Bronchial epithelial cell (primary cell): ENCODE data around the gene SPATA13. TPM values are rescaled to one million over a fixed set of nuclear protein-coding genes. Genes with fewer than 3 reads are reported as not detected.

Experiments used
- DNase-seq: peaks from one replicate; pipeline ENCODE4 v3.0.0-alpha.2; 2010; ENCODE audit warnings: low read depth
- FAIRE-seq: peaks from 2 replicates; lab custom pipeline; 2011; peaks lifted over from hg19 to GRCh38; lab: Jason Lieb, UNC
- H3K27me3 ChIP-seq: 2 replicates; pipeline ENCODE4 v1.5.1; 2011; ENCODE audit warnings: low read length; ENCODE audit not compliant: control insufficient read depth, insufficient read depth
- H3K36me3 ChIP-seq: 2 replicates; pipeline ENCODE4 v1.5.1; 2011; ENCODE audit warnings: low read length; ENCODE audit not compliant: control insufficient read depth, insufficient read depth
- H3K4me3 ChIP-seq: 2 replicates; pipeline ENCODE4 v1.5.1; 2011; ENCODE audit warnings: mild to moderate bottlenecking, low read depth, low read length, control low read depth
- total RNA-seq: library from RNA; depleted of rRNA; stranded (reverse); fragments of >200 nt; gene quantifications from 2 replicates; pipeline ENCODE4 v1.2.1, GENCODE V29; 2014
- TF ChIP-seq, protein P1 (sequence below): IDR thresholded peaks from 2 replicates; pipeline ENCODE4 v1.5.1; 2011; ENCODE audit warnings: mild to moderate bottlenecking, moderate library complexity, low read length, control low read depth, inconsistent platforms; ENCODE audit not compliant: insufficient read depth, severe bottlenecking

Gene SPATA13
- total RNA-seq, 1 donor from 2014 or later: 2.1 TPM

DNA sequence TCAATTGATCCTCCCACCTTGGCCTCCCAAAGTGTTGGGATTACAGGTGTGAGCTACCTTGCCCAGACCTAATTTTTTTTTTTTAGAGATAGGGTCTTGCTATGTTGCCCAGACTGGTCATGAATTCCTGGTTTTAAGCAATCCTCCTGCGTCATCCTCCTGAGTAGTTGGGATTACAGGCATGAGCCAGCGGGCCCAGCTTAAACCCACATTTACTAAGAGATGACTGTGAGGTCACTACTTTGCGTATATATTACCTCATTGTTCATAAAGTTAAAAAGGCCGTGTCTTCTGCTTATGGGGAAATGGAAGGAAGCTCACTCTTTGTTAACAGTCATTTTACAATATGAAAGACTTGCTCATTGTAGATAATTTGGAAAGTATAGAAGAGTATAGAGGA, 109.3 kb downstream of the SPATA13 start:
- Histone ChIP-seq H3K27me3 (no peaks in the 10 kb centered on the region), H3K36me3 (no peaks in the 10 kb centered on the region), H3K4me3 (no peak overlapping the region)
- FAIRE-seq: no peak
- DNase-seq: peak; percentile 7
- TF ChIP-seq, protein P1, sequence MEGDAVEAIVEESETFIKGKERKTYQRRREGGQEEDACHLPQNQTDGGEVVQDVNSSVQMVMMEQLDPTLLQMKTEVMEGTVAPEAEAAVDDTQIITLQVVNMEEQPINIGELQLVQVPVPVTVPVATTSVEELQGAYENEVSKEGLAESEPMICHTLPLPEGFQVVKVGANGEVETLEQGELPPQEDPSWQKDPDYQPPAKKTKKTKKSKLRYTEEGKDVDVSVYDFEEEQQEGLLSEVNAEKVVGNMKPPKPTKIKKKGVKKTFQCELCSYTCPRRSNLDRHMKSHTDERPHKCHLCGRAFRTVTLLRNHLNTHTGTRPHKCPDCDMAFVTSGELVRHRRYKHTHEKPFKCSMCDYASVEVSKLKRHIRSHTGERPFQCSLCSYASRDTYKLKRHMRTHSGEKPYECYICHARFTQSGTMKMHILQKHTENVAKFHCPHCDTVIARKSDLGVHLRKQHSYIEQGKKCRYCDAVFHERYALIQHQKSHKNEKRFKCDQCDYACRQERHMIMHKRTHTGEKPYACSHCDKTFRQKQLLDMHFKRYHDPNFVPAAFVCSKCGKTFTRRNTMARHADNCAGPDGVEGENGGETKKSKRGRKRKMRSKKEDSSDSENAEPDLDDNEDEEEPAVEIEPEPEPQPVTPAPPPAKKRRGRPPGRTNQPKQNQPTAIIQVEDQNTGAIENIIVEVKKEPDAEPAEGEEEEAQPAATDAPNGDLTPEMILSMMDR: no peak

DNA sequence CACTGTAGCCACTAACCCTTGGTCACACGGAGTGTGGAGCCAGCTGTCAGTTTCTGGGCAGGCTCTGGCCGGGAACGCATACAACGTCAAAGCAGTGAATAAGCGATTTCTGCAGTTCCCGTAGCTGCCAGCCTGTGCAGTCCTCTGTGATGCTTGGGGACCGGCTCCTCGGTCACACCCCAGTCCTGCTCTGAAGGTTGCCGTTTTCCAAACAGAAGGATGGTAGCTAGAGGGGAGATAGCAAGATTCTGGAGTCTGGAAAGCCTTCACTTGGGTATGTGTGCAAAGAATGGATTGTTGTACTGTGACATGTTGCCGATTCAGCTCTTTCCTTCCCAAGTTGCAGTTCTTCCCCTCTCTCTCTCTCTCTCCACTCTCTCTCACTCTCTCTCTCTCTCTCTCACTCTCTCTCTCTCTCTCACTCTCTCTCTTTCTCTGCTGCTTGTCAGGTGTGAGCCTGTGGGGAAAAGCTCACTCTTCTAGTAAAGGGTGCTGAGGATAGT, 110.2 kb downstream of the SPATA13 start:
- no peak for FAIRE-seq
- peak; percentile 50 for DNase-seq
- Histone ChIP-seq H3K27me3 (no peaks in the 10 kb centered on the region), H3K36me3 (no peaks in the 10 kb centered on the region), H3K4me3 (peak overlapping the region; percentile 12)
- TF ChIP-seq, protein P1: no peak

DNA sequence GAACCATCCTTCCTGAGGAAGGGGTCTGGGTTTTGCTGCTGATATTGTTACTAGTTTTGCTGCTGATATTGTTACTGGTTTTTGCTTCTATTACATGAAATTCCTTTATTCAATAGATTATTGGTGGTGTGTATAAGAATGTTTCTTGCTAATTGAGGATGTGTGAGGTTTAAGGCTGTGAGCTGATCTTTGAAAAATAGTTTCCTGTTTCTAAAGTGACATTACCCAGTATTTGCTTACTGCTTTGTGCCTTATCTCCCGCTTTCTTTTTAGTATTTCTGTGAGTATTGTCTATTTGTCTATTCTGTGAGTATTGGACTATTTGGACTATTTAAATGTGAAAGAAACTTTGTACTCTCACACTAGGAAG, 110.7 kb downstream of the SPATA13 start:
- FAIRE-seq (no peak), DNase-seq (no peak)
- H3K4me3 ChIP-seq: no peak overlapping the region
- no peaks in the 10 kb centered on the region for H3K36me3 ChIP-seq
- TF ChIP-seq, protein P1: no peak
- no peaks in the 10 kb centered on the region for H3K27me3 ChIP-seq

DNA sequence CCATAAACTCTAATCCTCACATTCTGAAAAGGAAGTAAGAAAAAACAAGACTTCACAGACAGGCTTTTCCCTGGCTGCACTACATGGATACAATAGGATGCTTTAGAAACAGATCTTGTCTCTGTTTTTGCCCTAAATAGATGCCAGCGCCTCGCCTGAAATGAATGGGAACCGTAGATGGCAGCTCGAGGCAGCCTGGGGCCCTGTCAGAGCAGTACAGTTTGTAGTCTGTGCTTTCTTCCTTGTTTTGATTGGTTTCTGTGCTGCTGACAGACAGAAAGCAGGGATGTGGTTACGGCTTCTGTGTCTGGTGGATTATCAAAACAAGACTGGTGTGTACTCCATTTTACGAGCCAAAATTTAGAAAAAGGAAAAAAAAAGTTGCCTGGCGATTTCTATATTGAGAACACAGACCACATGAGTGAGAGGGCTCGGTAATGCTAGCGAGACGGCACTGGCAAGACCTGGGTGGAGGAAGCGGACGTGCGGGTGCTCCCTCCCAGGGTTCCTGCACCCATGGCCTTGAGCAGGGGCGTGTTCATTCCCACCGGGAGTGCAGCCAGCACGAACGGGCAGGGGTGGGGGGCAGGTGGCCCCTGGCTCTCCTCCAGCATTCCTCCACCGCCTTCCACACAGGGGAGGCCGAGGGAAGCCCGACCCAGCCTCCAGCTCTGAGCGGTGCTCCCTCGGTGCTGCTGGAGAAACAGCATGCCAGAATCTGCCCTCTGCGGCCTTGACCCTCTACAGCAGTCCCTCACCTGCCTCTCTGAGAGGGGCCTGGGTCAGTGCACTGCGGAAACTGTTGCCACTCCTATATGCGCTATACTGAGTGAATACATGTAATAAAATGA, 111.3 kb downstream of the SPATA13 start:
- H3K27me3 ChIP-seq: no peaks in the 10 kb centered on the region
- peak overlapping the region; percentile 15 for H3K4me3 ChIP-seq
- peak; percentile 52 for DNase-seq
- no peaks in the 10 kb centered on the region for H3K36me3 ChIP-seq
- TF ChIP-seq, protein P1: no peak
- no peak for FAIRE-seq

DNA sequence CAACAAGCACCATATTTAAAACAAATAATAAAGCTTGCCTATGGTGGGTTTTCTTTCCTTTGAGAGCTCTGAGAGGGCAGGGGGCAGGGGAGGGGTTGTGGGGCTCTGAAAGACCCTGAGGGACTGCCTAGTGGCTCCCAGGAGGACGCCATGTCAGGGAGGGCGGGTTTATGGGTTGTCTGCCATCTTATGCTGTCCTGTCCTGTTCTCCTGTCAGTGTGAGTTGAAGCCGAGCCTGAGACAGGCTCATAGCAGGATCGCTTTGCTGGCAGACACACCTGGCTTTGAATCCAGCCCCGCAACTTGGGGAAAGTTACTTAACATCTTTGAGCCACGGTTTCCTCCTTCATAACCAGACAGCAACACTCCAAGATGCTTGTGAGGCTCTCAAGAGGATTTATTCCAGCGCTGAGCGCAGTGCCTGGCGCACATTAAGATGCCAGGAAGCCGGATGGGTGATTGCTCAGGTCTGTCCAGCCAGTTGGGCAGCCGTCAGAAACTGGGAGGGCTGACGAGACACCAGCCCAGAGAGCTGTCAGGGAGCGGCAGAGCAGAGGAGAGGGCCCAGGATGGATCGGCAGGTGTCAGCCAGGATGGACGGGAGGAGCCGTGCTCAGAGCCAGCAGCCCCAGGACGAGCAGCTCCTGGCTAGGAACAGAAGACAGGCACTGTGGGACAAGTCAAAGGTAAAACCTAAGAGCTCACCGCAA, 112.1 kb downstream of the SPATA13 start:
- no peaks in the 10 kb centered on the region for H3K27me3 ChIP-seq
- DNase-seq (peak; percentile 9), FAIRE-seq (no peak)
- no peak overlapping the region for H3K4me3 ChIP-seq
- TF ChIP-seq, protein P1: no peak
- H3K36me3 ChIP-seq: no peaks in the 10 kb centered on the region
